ENCODE data around the gene FOXP1.
A peak's percentile ranks its signal among the peaks of the same experiment; 100 is the strongest.

The FOXP1 gene

GRCh38 chr3:71402280-71402679, 181.2 kb downstream of the FOXP1 start:
- no peak for DNase-seq (ENCODE audit: low spot score)
- in situ Hi-C loops (cut with MboI; ENCODE audit: low pct_unique_long_range_greater_than_20kb, low sequenced_read_pairs, unreplicated experiment): no loop called here
- no peak for TF ChIP-seq CTCF (IDR thresholded peaks at IDR 0.05; ENCODE audit: extremely low read depth, insufficient read depth, missing control alignments)

- in situ Hi-C loops (cut with MboI; ENCODE audit: low pct_unique_long_range_greater_than_20kb, low sequenced_read_pairs, unreplicated experiment): no loop called here
- no peak for TF ChIP-seq CTCF (IDR thresholded peaks at IDR 0.05; ENCODE audit: extremely low read depth, insufficient read depth, missing control alignments)
Observed at GRCh38 chr3:71401695-71402231, 181.8 kb downstream of the FOXP1 start.

GRCh38 chr3:71400986-71401451, 182.5 kb downstream of the FOXP1 start:
- no peak for TF ChIP-seq CTCF (IDR thresholded peaks at IDR 0.05; ENCODE audit: extremely low read depth, insufficient read depth, missing control alignments)
- no peak for DNase-seq (ENCODE audit: low spot score)
- in situ Hi-C loops (cut with MboI; ENCODE audit: low pct_unique_long_range_greater_than_20kb, low sequenced_read_pairs, unreplicated experiment): no loop called here

More at GRCh38 chr3:71401695-71402231, 181.8 kb downstream of the FOXP1 start:
- DNase-seq (ENCODE audit: low spot score): no peak

GRCh38 chr3:71399478-71399877, 184.1 kb downstream of the FOXP1 start:
- DNase-seq (ENCODE audit: low spot score): no peak
- in situ Hi-C loops (cut with MboI; ENCODE audit: low pct_unique_long_range_greater_than_20kb, low sequenced_read_pairs, unreplicated experiment): no loop called here
- no peak for TF ChIP-seq CTCF (IDR thresholded peaks at IDR 0.05; ENCODE audit: extremely low read depth, insufficient read depth, missing control alignments)

- in situ Hi-C loops (cut with MboI; ENCODE audit: low pct_unique_long_range_greater_than_20kb, low sequenced_read_pairs, unreplicated experiment): no loop called here
- peak; percentile 16 for DNase-seq (ENCODE audit: low spot score)
- TF ChIP-seq CTCF (IDR thresholded peaks at IDR 0.05; ENCODE audit: extremely low read depth, insufficient read depth, missing control alignments): no peak
Observed at GRCh38 chr3:71398157-71398836, 185.2 kb downstream of the FOXP1 start.

GRCh38 chr3:71397726-71398125, 185.8 kb downstream of the FOXP1 start:
- no peak for TF ChIP-seq CTCF (IDR thresholded peaks at IDR 0.05; ENCODE audit: extremely low read depth, insufficient read depth, missing control alignments)
- in situ Hi-C loops (cut with MboI; ENCODE audit: low pct_unique_long_range_greater_than_20kb, low sequenced_read_pairs, unreplicated experiment): no loop called here
- DNase-seq (ENCODE audit: low spot score): no peak

All from GM13977 (cell line).